MV-4-11 (cell line): ENCODE data around the gene MIA2.
"Not testable (repeated sequence)": the region's sequence is repeated elsewhere in the genome, so short reads cannot be mapped to it uniquely, and the experiment has no call there.

Source experiments
- DNase-seq: peaks from one replicate; lab custom pipeline; 2025; lab: John Stamatoyannopoulos, UW

MIA2 gene

GRCh38 chr14:39233680-39234326, at the start of gene MIA2:
Gene MIA2, plus strand, starts transcription at chr14:39233915. Its CDS starts 200 bp downstream, at chr14:39234115.
- DNase-seq: no peak

- DNase-seq: no peak
These were observed 49.0 kb upstream of the MIA2 start for GRCh38 chr14:39184628-39185255.

GRCh38 chr14:39185256-39186049, 48.3 kb upstream of the MIA2 start:
- DNase-seq: no peak

GRCh38 chr14:39186941-39187525, 46.7 kb upstream of the MIA2 start:
- no peak for DNase-seq

- no peak for DNase-seq
These were observed 29.8 kb upstream of the MIA2 start for GRCh38 chr14:39203659-39204606.

- DNase-seq: not testable (repeated sequence)
These were observed 26.3 kb upstream of the MIA2 start for GRCh38 chr14:39207430-39207829.

- DNase-seq: no peak
These were observed 22.5 kb upstream of the MIA2 start for GRCh38 chr14:39211109-39211741.

GRCh38 chr14:39212034-39212433, 21.7 kb upstream of the MIA2 start:
- DNase-seq: no peak

- DNase-seq: peak; percentile 36
These were observed 21.0 kb upstream of the MIA2 start for GRCh38 chr14:39212693-39213092.

- peak; percentile 61 for DNase-seq
These were observed 16.4 kb upstream of the MIA2 start for GRCh38 chr14:39217214-39217879.

GRCh38 chr14:39218171-39218769, 15.4 kb upstream of the MIA2 start:
- DNase-seq: no peak

- peak; percentile 11 for DNase-seq
These were observed 14.6 kb upstream of the MIA2 start for GRCh38 chr14:39219075-39219499.

GRCh38 chr14:39220473-39220872, 13.2 kb upstream of the MIA2 start:
- not testable (repeated sequence) for DNase-seq

- no peak for DNase-seq
These were observed 5.7 kb upstream of the MIA2 start for GRCh38 chr14:39228044-39228443.

- DNase-seq: no peak
These were observed 5.0 kb upstream of the MIA2 start for GRCh38 chr14:39228509-39229221.

GRCh38 chr14:39229222-39229543, 4.5 kb upstream of the MIA2 start:
- DNase-seq: peak; percentile 73

- DNase-seq: no peak
These were observed 4.1 kb upstream of the MIA2 start for GRCh38 chr14:39229601-39230110.

- DNase-seq: peak; percentile 49
These were observed 3.2 kb upstream of the MIA2 start for GRCh38 chr14:39230416-39231035.
